Natural killer cell (primary cell): Measurements from ENCODE around the gene CST3. TPM values are rescaled to one million over a fixed set of nuclear protein-coding genes. Genes with fewer than 3 reads are reported as not detected.

Experiments
- ATAC-seq, 3 donors: fragments of 150-1000 bp in 2 of 3; fragments of 200-7000 bp in 1 of 3; cut with Tn5 transposase; 1 replicate in 1 of 3; 2 replicates in 2 of 3; pipeline ENCODE4 v1.10.0; 2021; ENCODE audit warnings: mild to moderate bottlenecking in 2 of 3, moderate library complexity in 2 of 3
- DNase-seq, 2 donors: peaks; one replicate each; pipeline versions ENCODE4 v3.0.0 to v3.0.0-alpha.2; 2013 to 2021; ENCODE audit warnings: mixed read lengths in 1 of 2
- H3K27ac ChIP-seq: one replicate; pipeline ENCODE4 v1.5.1; 2013; ENCODE audit warnings: mild to moderate bottlenecking, low read length
- H3K27me3 ChIP-seq: one replicate; pipeline ENCODE4 v1.6.1; 2013; ENCODE audit warnings: low read length; ENCODE audit not compliant: control insufficient read depth, insufficient read depth
- H3K36me3 ChIP-seq: one replicate; pipeline ENCODE4 v1.6.1; 2013; ENCODE audit warnings: low read length; ENCODE audit not compliant: control insufficient read depth, insufficient read depth
- H3K4me1 ChIP-seq: one replicate; pipeline ENCODE4 v1.6.1; 2013; ENCODE audit warnings: low read length; ENCODE audit not compliant: control insufficient read depth, insufficient read depth
- H3K4me3 ChIP-seq: one replicate; pipeline ENCODE4 v1.5.1; 2013; ENCODE audit warnings: low read length
- H3K9me3 ChIP-seq: one replicate; pipeline ENCODE4 v1.6.1; 2013; ENCODE audit warnings: low read length; ENCODE audit not compliant: control insufficient read depth, insufficient read depth
- H3K27ac Mint-ChIP-seq, 2 donors: one replicate each; pipeline ENCODE4 v1.8.0; 2022; ENCODE audit warnings: mild to moderate bottlenecking in 2 of 2, mixed read lengths in 2 of 2, moderate library complexity in 1 of 2
- H3K27me3 Mint-ChIP-seq, 2 donors: one replicate each; pipeline ENCODE4 v1.8.0; 2022; ENCODE audit warnings: low read depth in 2 of 2, mixed read lengths in 2 of 2
- H3K36me3 Mint-ChIP-seq: one replicate; pipeline ENCODE4 v1.8.0; 2022; ENCODE audit warnings: mixed read lengths
- H3K4me1 Mint-ChIP-seq, 2 donors: one replicate each; pipeline ENCODE4 v1.8.0; 2022; ENCODE audit warnings: mixed read lengths in 2 of 2
- H3K4me3 Mint-ChIP-seq: one replicate; pipeline ENCODE4 v1.8.0; 2022; ENCODE audit warnings: mild to moderate bottlenecking, moderate library complexity, mixed read lengths
- H3K9me3 Mint-ChIP-seq, 2 donors: one replicate each; pipeline ENCODE4 v1.8.0; 2022; ENCODE audit warnings: mixed read lengths in 2 of 2
- WGBS: methylation state at CpG from one replicate; pipeline ENCODE4 v1.1.7; 2013; ENCODE audit warnings: missing lambda C conversion rate; ENCODE audit not compliant: insufficient coverage; 5-methylcytosine and 5-hydroxymethylcytosine counted together
- intact Hi-C: fragments of 100-400 bp; cut with micrococcal nuclease; formaldehyde crosslinking; loops from one replicate; pipeline ENCODE4 v1.14.2; 2022
- total RNA-seq, 4 donors: library from RNA; stranded (reverse); fragments of 120-200 nt in 1 of 4; gene quantifications; one replicate each; pipeline versions ENCODE4 v1.2.3 to v1.2.4, GENCODE V29; 2013 to 2022
- TF ChIP-seq, protein P1 (sequence below): fragments of 200-600 bp; IDR thresholded peaks from one replicate; pipeline ENCODE4 v1.8.0; 2022; ENCODE audit warnings: antibody characterized with exemption

CST3 gene
- total RNA-seq, 3 donors from 2014 or later (not counting 1 experiment from before 2014, with no cell fraction given): 30.0 to 118 (median 83.8) TPM

DNA sequence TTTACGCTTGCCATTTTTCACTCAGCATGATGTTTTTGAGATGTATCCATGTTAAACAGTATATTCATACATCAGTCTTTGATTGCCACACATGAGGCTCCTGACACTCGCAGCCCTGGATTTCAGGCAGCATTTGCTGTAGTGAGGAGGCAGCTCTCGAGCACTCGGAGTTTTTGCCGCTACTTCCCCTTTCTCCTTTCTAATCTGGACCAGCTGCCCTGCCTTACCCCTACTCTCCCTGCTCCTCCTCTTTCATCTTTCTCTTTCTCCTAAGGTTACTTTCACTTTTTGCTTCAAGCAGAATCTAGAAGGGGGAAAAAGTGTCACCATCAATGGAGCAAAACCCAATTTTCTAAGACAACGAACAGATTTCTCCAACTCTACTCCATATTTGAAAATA lies 5.9 kb upstream of the CST3 start:
- intact Hi-C loops: no loop called here

DNA sequence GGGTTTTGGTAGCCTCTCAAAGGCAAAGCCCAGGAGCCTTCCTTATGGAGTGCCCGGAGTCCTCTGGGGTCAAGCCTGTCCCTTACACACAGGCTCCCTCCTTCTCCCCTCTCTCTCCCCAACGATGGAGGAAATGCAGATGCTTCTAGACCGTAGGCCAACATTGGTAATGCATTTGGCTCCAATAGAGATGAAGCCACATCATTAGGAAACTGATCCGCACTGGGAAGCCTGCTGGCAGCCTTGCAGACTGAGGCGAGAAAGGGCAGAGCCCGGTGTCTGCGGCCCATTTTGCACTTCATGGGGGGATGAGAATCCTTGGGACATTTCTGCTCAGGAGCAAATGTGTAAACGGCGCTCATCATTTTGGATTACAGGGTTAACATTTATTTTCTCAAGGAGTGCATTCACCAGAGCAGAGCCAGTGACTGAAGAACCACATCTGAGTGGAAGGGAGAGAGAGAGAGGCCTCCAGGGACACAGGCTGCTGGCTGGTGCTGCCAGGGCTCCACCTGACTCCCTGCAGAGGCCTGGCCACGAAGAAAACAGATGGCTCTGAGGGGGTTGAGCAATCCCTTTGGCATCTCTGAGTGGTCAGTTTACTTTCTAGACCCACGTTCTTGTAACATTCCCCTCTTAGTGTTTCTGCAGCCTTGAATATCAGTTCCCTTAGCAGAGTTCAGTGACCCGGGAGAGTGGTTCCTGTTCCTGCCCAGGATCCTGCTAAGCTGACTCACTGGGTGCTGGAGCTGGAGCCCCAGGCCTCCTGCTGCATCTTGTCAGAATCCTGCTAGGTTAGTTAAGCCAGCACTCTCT lies 4.4 kb upstream of the CST3 start:
- TF ChIP-seq, protein P1, sequence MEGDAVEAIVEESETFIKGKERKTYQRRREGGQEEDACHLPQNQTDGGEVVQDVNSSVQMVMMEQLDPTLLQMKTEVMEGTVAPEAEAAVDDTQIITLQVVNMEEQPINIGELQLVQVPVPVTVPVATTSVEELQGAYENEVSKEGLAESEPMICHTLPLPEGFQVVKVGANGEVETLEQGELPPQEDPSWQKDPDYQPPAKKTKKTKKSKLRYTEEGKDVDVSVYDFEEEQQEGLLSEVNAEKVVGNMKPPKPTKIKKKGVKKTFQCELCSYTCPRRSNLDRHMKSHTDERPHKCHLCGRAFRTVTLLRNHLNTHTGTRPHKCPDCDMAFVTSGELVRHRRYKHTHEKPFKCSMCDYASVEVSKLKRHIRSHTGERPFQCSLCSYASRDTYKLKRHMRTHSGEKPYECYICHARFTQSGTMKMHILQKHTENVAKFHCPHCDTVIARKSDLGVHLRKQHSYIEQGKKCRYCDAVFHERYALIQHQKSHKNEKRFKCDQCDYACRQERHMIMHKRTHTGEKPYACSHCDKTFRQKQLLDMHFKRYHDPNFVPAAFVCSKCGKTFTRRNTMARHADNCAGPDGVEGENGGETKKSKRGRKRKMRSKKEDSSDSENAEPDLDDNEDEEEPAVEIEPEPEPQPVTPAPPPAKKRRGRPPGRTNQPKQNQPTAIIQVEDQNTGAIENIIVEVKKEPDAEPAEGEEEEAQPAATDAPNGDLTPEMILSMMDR: no peak
- 76% methylated on average over 12 of the region's 12 CpGs for WGBS

More for the DNA sequence above, 5.9 kb upstream of the CST3 start:
- H3K4me1 ChIP-seq: peaks cover 8% of the 10 kb centered on the region
- Mint-ChIP-seq H3K36me3 (no peaks in the 10 kb centered on the region), H3K4me1 (peaks cover 0 to 6% of the 10 kb centered on the region in 2 donors), H3K27ac (no peak overlapping the region), H3K27me3 (peaks cover 0 to 5% of the 10 kb centered on the region in 2 donors), H3K9me3 (no peaks in the 10 kb centered on the region), H3K4me3 (no peak overlapping the region)
- H3K4me3 ChIP-seq: no peak overlapping the region
- TF ChIP-seq, protein P1: no peak
- H3K27ac ChIP-seq: no peak overlapping the region
- 23% methylated on average over 4 of the region's 6 CpGs for WGBS
- DNase-seq (no peak), ATAC-seq (no peak)
- no peaks in the 10 kb centered on the region for H3K9me3 ChIP-seq
- no peaks in the 10 kb centered on the region for H3K27me3 ChIP-seq
- no peaks in the 10 kb centered on the region for H3K36me3 ChIP-seq

GRCh38 chr20:23640671-23641667 lies 3.2 kb upstream of the CST3 start:
- H3K36me3 ChIP-seq: no peaks in the 10 kb centered on the region
- no peak for ATAC-seq
- no peak for DNase-seq
- H3K4me1 ChIP-seq: peaks cover 18% of the 10 kb centered on the region
- Mint-ChIP-seq H3K4me3 (no peak overlapping the region), H3K4me1 (peaks cover 6 to 19% of the 10 kb centered on the region in 2 donors), H3K27me3 (peaks cover 0 to 3% of the 10 kb centered on the region in 2 donors), H3K9me3 (no peaks in the 10 kb centered on the region), H3K27ac (no peak overlapping the region), H3K36me3 (no peaks in the 10 kb centered on the region)
- H3K27me3 ChIP-seq: no peaks in the 10 kb centered on the region
- WGBS: 69% methylated on average over 10 of the region's 11 CpGs
- no peak overlapping the region for H3K4me3 ChIP-seq
- no peak overlapping the region for H3K27ac ChIP-seq
- no peaks in the 10 kb centered on the region for H3K9me3 ChIP-seq
- TF ChIP-seq, protein P1: no peak
- intact Hi-C loops: no loop called here

More for the DNA sequence above, 4.4 kb upstream of the CST3 start:
- Mint-ChIP-seq H3K27ac (no peak overlapping the region), H3K4me1 (peaks cover 1 to 8% of the 10 kb centered on the region in 2 donors), H3K27me3 (peaks cover 0 to 5% of the 10 kb centered on the region in 2 donors), H3K4me3 (no peak overlapping the region), H3K36me3 (no peaks in the 10 kb centered on the region), H3K9me3 (no peaks in the 10 kb centered on the region)
- no peaks in the 10 kb centered on the region for H3K36me3 ChIP-seq
- ATAC-seq (no peak), DNase-seq (no peak)
- H3K9me3 ChIP-seq: no peaks in the 10 kb centered on the region
- no peaks in the 10 kb centered on the region for H3K27me3 ChIP-seq
- intact Hi-C loops: no loop called here
- H3K4me3 ChIP-seq: no peak overlapping the region
- peaks cover 13% of the 10 kb centered on the region for H3K4me1 ChIP-seq
- H3K27ac ChIP-seq: no peak overlapping the region
